Epithelial cell of esophagus (primary cell): ENCODE results near the gene LEF1.

Experiments used
- DNase-seq: peaks from one replicate; pipeline ENCODE4 v3.0.0; 2010; ENCODE audit warnings: low read depth
- H3K4me3 ChIP-seq: 2 replicates; pipeline ENCODE4 v1.5.1; 2011; ENCODE audit warnings: mild to moderate bottlenecking, low read length, control low read depth
- CTCF ChIP-seq: IDR thresholded peaks from 2 replicates; pipeline ENCODE4 v1.5.1; 2011; ENCODE audit warnings: low read depth, mild to moderate bottlenecking, low read length, control low read depth, inconsistent platforms; ENCODE audit not compliant: insufficient read depth; ENCODE audit errors: missing control alignments

The LEF1 gene

GRCh38 chr4:108165586-108165985, 3.1 kb downstream of the LEF1 start:
- TF ChIP-seq CTCF: no peak
- no peak for DNase-seq
- no peak overlapping the region for H3K4me3 ChIP-seq

GRCh38 chr4:108163351-108163750, 5.4 kb downstream of the LEF1 start:
- TF ChIP-seq CTCF: no peak
- H3K4me3 ChIP-seq: no peak overlapping the region
- no peak for DNase-seq

GRCh38 chr4:108160741-108161352, 7.9 kb downstream of the LEF1 start:
- DNase-seq: no peak
- no peak overlapping the region for H3K4me3 ChIP-seq
- TF ChIP-seq CTCF: no peak

- TF ChIP-seq CTCF: no peak
- H3K4me3 ChIP-seq: no peak overlapping the region
- no peak for DNase-seq
Measured at GRCh38 chr4:108159845-108160244, 8.9 kb downstream of the LEF1 start.

- H3K4me3 ChIP-seq: no peak overlapping the region
- no peak for DNase-seq
- TF ChIP-seq CTCF: no peak
Measured at GRCh38 chr4:108157655-108158054, 11.1 kb downstream of the LEF1 start.

GRCh38 chr4:108156391-108156790, 12.3 kb downstream of the LEF1 start:
- DNase-seq: no peak
- H3K4me3 ChIP-seq: no peak overlapping the region
- no peak for TF ChIP-seq CTCF

GRCh38 chr4:108155373-108155772, 13.4 kb downstream of the LEF1 start:
- peak; percentile 42 for DNase-seq
- no peak overlapping the region for H3K4me3 ChIP-seq
- no peak for TF ChIP-seq CTCF
